Coronary artery (tissue), 2 donors: Measurements from ENCODE around the gene COL6A1.
A peak's percentile ranks its signal among the peaks of the same experiment; 100 is the strongest.

ENCODE experiments used
- DNase-seq: peaks from one replicate; pipeline ENCODE4 v3.0.0-alpha.2; 2017; ENCODE audit warnings: low spot score
- H3K27ac ChIP-seq, 2 donors: fragments of 200-600 bp; sonication (generic); one replicate each; pipeline ENCODE4 v1.5.1; 2016 to 2019
- H3K4me3 ChIP-seq: fragments of 200-600 bp; sonication (generic); 2 replicates; pipeline ENCODE4 v1.5.1; 2016; ENCODE audit warnings: mild to moderate bottlenecking, moderate library complexity
- CTCF ChIP-seq: fragments of 200-600 bp; sonication (generic); IDR thresholded peaks from one replicate; pipeline ENCODE4 v1.5.1; 2019; ENCODE audit warnings: antibody characterized with exemption

COL6A1 gene

GRCh38 chr21:46029186-46029924 is 47.8 kb downstream of the COL6A1 start:
- no peak overlapping the region for H3K4me3 ChIP-seq
- TF ChIP-seq CTCF = no peak
- no peak for DNase-seq
- peak overlapping the region; percentile 57 to 70 for H3K27ac ChIP-seq

- Histone ChIP-seq H3K4me3 (no peak overlapping the region), H3K27ac (no peak overlapping the region)
- no peak for DNase-seq
- TF ChIP-seq CTCF = no peak
These were observed 49.9 kb downstream of the COL6A1 start for GRCh38 chr21:46031484-46031883.

GRCh38 chr21:46032100-46032499 is 50.5 kb downstream of the COL6A1 start:
- no peak overlapping the region for H3K4me3 ChIP-seq
- no peak for TF ChIP-seq CTCF
- no peak for DNase-seq
- H3K27ac ChIP-seq = no peak overlapping the region

GRCh38 chr21:46033410-46034400 is 52.1 kb downstream of the COL6A1 start:
- no peak for DNase-seq
- Histone ChIP-seq H3K4me3 (no peak overlapping the region), H3K27ac (no peak overlapping the region)
- TF ChIP-seq CTCF = no peak

- H3K4me3 ChIP-seq = no peak overlapping the region
- peak; percentile 80 for DNase-seq
- no peak for TF ChIP-seq CTCF
- peak overlapping the region; percentile 14 to 69 for H3K27ac ChIP-seq
These were observed 54.5 kb downstream of the COL6A1 start for GRCh38 chr21:46035809-46036695.

- H3K4me3 ChIP-seq = no peak overlapping the region
- no peak for DNase-seq
- TF ChIP-seq CTCF = no peak
- peak overlapping the region in 1 of 2 donors; percentile 69 for H3K27ac ChIP-seq
These were observed 55.2 kb downstream of the COL6A1 start for GRCh38 chr21:46036696-46037330.
